Measurements from ENCODE around the gene POLR1G.

Gene POLR1G, protein sequence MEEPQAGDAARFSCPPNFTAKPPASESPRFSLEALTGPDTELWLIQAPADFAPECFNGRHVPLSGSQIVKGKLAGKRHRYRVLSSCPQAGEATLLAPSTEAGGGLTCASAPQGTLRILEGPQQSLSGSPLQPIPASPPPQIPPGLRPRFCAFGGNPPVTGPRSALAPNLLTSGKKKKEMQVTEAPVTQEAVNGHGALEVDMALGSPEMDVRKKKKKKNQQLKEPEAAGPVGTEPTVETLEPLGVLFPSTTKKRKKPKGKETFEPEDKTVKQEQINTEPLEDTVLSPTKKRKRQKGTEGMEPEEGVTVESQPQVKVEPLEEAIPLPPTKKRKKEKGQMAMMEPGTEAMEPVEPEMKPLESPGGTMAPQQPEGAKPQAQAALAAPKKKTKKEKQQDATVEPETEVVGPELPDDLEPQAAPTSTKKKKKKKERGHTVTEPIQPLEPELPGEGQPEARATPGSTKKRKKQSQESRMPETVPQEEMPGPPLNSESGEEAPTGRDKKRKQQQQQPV

DNA sequence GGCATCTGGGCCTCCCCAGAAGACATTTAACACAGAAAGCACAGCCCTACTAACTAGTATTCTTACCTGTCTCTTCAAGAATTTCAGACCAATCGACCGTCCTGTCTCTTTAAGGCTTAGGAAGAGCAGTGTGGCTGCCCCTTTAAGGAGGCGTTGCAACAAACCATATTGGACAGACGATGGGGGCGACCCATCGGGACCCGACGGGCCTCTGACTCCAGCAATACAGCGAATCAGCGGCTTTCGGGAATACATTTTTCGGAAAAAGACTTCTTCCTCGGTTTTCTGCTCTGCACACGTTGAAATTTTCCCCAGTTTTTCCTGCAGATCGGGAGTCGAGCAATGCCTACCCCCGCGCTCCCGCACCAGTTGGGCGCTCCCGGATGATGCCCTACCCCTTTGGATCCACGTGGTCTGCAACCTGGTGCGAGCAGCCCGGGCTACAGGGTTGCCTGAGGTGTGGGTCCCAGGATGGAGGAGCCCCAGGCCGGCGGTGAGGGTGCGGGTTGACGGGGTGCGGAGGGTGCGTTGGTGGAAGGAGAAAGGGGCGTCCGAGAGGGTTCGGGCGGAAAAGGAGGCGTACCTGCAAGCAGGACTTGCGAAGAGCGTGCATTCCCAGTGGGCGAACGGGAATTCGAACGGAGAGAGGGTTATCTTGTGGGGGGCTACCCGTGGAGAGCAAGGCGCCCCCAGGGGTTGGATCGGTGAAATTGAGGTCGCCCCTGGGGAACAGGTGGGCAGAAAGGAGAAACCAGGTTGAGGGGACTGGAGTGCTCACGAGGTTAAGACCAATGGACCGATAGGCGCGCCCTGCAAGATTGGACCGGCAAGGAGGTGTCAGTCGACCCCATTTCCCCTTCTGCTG, at the start of gene POLR1G:
POLR1G (plus strand) TSS at position 419 of the 865 bp plus-strand sequence; CDS start at position 472, 53 bp downstream.
- peak; percentile 87 for DNase-seq (ENCODE audit: low spot score)

DNA sequence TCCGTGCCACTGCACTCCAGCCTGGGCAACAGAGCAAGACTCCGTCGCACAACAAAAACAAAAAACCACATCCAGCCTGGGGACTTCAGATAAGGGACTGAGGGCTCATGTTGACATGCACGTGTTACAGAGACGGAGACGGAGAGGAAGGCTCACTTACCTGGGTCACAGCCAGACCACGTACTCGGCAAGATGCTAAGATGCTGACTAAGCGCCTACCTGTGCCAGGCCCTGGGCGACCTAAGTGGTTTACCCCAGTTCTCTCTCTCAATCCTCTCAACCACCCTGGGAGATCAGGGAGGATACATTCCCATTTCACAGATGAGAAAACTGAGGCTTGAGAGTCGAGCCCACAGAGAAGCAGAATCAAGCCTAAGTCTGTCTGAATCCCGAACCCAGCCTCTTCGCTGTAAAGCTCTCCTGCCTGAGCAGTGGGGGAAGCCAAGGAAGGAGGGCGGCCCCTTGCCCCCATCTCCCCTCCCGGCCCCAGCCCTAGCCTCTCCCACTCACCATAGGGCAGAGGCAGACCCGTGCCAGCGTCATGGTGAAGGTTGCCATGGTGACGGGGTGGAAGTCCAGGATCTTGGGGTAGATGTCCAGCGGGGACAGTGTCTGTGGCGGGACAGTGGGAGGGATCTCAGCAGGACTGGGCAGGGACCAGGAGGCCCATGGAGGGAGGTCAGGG, 49.5 kb upstream of the POLR1G start:
- no peak for DNase-seq (ENCODE audit: low spot score)

DNA sequence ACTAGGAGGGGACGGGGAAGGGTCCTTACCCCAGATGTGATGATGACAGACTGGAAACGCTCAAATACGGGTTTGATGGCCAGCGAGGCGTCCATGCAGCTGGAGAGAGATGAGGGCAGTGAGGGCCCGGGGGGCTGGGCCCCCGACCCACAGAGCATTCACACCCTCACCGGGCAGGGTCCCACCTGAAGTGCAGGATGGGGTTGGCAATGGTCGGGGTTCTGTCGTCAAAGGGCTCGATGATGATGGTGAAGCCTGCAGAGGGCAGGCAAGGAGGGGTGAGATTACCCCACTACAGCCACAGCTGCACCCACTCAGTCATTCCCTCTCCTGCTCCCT, 49.0 kb upstream of the POLR1G start:
- DNase-seq (ENCODE audit: low spot score) = no peak

DNA sequence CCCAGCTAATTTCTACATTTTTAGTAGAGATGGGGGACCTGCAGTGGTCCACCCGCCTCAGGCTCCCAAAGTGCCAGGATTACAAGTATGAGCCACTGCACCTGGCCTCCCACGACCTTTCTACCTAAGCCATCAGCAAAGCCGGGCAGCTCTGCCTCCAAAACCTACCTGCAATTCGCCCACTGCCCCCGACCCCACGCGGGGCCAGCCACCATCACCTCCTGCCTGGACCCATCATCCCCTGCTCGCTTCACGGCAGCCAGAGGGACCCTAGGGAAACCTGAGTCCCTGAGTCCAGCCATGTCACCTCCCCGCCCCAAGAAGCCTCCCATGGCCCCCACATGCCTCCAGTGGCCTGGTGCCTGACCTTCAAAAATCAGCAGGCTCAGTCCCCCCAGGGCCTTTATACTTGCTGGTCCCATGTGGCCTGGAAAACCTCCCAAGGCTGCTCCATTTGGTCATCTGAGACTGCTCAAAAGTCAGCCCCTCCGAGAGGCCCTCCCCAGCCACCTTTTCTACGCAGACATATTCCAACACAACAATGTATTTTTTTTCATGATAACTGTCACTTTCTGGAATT, 48.1 kb upstream of the POLR1G start:
- DNase-seq (ENCODE audit: low spot score) = no peak

DNA sequence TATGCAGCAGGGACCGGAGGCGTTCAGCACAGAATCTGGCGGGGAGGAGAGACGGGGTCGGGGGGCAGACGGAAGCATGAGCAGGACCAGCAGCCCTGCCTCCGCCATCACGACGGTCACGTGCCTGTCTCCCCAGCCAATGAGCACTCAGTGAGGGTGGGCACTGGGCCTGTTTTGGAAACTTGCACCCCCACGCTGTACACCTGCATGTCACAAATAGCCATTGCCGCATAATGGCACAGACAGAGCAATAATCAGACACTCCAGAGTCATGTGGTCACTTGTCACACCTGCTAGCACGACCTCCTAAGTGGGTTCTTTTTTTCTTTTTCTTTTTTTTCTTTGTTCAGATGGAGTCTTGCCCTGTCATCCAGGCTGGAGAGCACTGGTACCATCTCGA, 44.8 kb upstream of the POLR1G start:
- DNase-seq (ENCODE audit: low spot score) = no peak

DNA sequence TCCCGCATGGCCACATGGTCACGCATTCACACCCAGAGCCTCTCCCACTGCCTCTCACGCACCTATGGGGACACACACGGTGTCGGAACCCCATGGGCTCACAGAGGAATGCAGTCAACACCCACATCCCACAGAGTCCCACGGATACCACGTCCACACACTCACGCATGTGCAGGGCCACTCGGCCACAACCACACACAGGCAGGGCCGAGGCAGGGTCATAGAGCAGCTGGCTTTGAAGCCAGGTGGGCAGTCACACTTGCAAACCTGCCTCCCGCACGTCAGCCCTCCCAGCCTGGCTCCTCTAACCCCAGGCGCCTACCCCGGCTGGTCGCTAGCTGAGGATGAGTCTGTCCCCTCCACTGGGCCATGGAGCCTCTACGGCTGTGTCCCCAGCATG, 44.2 kb upstream of the POLR1G start:
- DNase-seq (ENCODE audit: low spot score) = no peak

DNA sequence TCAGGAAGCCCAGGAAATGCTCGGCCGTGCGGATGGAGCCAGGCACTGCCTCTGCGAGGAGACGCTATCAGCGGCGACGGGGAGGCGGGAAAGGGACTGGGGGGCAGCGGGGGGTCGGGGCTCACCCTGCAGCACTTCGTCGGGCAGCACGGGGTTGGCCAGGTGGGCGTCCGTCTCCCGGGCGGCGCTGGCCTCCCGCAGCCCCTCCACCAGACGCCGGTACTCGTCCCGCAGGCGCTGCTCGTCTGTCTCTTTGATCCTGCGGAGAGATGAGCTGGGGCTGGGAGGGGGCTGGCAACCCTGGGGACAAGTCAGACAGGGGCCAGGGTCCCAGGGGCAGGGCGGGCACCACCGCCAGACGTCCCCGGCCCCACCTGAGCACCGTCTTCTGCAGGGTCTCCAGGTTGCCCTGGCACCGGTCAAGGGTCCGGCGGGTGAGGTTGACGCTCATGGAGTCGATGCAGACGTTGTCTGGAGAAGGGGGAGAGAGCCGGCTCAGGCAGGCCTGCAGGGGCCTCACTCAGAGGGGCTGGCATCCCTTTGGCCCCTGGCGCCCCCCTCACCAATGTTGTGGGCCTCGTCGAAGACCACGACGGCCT, 42.5 kb upstream of the POLR1G start:
- no peak for DNase-seq (ENCODE audit: low spot score)

DNA sequence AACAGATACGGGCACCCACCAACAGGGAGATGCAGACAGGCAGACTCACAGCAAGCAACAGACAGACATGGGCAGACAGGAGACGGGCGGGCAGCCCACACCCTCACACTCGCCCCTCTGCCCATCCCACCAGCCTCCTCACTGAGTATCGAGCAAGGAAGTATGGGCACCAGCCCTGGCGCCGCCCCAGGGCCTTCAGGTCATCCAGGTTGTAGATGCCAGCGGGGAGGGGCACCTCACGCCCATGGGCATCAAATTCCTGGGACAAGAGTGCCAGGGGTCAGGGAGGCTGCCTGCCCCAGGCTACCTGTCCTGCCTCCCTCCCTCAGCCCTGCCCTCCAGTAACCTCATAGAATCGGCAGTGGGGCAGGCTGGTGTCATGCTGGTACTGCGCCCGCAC, 41.7 kb upstream of the POLR1G start:
- no peak for DNase-seq (ENCODE audit: low spot score)

DNA sequence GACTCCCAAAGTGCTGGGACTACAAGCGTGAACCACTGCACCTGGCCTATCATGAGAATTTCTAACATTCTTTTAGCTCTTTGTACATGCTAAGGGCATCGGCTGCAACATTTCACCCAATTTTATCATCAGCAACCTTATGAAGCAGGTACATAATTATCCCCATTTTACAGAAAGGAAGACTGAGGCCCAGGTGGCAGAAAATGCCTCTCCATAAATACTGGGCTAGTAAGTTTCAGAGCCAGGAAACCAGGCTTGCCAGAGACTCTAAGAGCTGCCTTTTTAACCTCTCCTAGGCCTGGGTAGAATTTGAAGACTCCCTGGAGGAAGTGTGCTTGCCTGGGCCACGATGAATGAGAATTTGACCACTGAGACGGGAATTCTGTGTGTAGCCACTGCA, 38.3 kb upstream of the POLR1G start:
- no peak for DNase-seq (ENCODE audit: low spot score)

DNA sequence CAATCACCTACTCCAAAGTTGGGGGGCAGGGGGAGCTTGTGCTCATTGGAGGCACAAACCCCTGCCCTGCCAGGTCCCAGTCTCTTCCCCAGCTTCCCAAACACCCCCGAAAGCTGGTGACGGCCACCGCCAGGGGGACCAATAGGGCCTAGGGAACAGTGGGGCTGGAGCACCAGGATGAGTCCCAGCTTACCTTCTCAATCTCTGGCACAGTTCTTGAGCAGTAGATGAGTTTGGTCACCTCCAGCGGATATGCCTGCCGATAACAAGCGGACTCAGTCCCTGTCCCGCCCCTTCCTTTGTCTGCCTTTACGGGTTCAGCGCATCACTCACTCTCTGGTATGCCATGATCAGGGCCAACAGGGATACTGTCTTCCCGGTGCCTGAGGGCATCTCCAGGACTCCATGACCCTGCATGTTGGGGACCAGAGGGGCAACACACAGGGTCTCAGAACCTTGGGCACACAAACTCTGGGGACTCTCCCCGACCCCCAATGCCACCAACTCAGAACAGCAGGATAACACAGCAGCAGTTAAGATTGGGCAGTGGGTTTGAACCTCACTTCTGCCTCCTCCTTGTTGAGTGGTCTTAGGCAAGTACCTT, 37.6 kb upstream of the POLR1G start:
- no peak for DNase-seq (ENCODE audit: low spot score)

DNA sequence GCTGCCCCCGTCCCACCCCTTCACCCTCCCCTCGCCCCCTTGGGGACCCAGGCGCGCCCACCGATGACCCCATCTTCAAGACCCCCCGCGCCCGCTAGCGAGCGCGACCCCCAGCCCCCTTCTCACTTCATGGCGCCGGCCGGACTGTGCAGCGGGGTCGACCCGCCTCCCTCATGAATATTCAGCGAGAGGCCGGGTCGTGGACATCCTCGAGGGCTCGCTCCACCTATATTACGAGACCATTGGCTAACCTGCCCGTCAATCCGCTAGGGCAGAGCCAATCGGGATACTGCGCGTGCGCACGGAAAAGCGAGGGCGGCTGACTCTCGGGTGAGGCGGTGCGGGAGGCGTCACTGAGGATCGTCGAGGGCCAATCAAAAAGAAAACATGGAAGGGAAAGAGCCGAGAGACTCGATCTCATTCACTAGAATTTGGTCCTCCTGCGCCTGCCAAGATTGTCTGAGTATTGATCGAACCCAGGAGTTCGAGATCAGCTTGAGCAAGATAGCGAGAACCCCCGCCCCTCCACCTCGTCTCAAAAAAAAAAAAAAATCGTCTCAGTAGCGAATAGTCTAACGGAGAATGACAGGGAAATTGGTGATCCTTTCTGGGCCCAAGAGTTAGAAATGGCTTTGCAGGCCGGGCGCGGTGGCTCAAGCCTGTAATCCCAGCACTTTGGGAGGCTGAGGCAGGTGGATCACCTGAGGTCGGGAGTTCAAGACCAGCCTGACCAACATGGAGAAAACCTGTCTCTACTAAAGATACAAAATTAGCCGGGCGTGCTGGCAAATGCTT, 35.8 kb upstream of the POLR1G start, which contains the start of gene ERCC2:
ERCC2 (minus strand) TSS at position 164 of the 795 bp plus-strand sequence; CDS start at position 131, 33 bp downstream.
- DNase-seq (ENCODE audit: low spot score) = peak; percentile 99

DNA sequence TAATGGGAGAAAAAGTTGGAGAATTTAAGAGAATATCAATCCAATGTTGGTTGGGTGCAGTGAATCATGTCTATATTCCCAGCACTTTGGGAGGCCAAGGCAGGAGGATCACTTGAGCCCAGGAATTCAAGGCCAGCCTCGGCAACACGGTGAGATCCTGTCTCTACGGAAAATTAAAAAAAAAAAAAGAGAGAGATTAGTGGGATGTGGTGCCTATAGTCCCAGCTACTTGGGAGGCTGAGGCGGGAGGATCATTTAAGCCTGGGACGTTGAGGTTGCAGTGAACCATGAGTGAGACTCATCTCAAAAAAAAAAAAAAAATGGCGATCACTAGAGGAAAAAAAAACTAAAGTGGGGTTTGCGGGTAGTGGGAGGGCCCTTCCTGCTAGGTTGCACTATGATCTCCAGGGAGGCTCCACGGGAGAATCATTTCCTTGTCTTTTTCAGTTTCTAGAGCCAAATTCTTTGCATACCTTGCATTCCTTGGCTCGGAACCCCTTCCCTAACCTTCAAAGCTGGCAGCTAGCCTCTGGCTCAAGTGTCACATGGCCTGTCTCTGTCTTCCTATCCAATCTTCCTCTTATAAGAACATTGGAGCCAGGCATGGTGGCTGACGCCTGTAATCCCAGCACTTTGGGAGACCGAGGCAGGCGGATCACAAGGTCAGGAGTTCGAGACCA, 30.3 kb upstream of the POLR1G start:
- DNase-seq (ENCODE audit: low spot score) = peak; percentile 98

DNA sequence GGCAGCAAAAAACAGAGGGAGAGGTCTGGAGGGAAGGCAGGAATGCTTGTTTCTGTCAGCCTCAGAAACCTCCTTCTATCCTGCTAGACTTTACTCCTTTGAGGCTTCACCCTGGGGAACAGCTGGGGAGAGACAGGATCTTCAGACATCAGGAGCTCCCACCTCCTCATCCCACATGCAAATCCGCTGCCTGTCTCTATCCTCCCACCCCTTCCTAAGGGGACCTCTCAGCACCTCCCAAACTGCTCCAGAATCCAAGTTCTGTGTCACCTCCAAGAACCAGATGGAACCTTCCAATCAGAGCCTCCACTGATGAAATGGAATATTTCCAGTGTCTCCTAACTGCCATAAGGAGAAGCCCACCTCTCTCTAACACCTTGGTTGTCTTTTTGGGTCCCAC, 26.3 kb upstream of the POLR1G start:
- no peak for DNase-seq (ENCODE audit: low spot score)

DNA sequence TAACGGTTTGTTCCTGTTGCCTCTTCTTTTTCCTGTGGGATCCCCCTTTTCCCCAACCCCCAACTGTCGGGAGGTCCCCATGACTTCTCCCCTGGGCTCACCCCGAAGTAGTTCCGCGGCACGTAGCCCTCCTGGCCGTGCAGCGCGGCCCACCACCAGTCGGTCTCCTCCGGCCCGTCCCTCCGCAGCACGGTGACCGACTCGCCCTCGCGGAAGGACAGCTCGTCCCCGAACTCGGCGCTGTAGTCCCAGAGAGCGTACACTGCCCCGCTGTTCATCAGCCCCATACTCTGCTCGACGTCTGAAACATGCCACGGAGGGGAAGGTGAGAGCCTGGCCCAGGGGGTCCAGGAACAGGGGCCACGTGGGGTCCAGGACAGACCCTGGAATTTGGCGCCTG, 24.0 kb upstream of the POLR1G start:
- no peak for DNase-seq (ENCODE audit: low spot score)

DNA sequence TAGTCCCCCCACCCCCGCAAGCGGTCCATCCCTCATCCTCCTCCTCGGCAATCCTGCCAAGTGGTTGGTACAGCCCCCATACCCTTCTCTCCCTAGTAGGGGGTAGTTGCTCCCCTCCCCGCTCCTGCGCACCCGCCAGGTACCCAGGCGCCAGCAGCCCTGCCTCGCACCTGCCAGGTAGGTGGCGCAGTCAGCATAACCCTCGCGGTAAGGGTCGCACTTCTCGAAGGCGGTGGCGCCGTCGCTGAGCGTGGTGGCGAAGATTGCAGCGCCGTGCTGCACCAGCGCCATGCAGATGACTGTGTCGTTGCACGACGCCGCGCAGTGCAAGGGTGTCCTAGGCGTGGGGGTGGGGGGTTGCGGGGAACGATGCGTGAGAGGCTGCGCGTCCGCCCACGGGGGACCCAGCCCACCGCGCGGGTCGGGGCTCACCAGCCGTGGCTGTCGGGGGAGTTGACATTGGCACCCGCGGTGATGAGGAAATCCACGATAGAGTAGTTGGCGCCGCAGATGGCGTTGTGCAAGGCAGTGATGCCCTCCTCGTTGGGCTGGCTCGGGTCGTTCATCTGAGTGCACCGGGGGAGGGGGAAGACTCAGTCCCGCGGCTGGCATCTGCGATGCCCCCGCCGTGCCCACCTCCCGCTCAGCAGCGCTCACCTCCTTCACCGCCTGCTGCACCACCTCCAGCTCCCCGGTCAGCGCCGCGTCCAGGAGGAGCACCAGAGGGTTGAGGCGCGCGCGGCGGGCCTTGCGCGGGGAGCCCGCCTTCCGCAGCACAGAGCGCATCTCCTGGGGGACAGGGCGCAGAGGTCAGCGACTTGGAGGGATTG, 20.8 kb upstream of the POLR1G start:
- no peak for DNase-seq (ENCODE audit: low spot score)

DNA sequence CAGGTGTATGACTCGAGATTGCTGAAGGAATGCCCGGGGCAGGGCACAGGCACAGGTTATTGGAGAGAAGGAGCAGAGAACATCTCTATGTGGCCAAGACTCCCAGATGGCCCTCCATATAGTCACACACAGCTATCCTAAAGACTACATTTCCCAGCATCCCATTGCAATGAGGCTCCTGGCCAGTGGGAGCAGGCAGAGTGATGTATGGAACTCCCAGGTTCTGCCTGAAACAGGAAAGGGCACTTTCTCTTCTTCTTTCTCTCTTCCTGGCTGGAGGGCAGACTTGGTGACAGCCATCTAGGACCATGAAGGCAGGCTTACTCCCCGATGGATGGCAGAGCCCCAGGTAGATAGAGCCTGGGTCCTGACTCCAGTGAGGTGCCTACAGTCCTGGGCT, 15.1 kb upstream of the POLR1G start:
- DNase-seq (ENCODE audit: low spot score) = no peak

DNA sequence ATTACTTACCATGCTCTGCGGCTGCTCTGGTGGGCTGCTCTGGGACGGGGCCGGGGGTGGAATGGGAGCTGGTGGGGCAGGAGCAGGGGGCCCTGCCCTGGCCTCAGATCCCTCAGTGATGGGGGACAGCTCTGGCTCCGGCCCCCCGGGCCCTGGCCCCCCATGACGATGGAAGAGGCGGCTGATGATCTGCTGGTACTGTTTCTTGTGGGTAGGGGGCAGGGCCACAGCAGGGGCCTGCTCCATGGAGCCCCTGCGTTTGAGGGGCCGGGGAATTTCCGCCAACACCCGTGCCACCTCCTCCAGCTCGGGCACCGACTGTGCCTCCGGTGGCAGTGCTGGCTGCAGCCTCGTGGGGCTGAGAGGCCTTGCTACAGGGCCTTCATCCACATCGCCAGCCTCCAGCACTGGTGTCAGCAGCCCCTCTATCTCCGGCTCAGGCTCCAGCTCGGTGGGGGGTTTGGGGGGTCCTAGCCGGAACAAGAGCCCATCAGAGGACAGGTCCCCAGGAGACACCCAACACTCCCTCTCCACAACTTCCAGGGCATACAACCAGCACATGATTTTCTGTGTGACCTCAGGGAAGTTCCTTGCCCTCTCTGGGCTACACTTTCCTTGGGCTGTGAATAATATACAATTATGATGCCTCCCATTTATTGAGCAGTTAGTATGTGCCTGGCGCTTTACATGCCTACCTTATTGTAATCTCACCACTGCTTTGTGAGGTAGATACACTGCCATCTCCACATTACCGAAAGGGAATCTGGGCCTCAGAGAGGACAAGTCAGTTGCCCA, 14.4 kb upstream of the POLR1G start:
- DNase-seq (ENCODE audit: low spot score) = no peak
